HG03135 (cell line): ENCODE results near the gene EXOC3L4.
"Not testable (repeated sequence)": the region's sequence is repeated elsewhere in the genome, so short reads cannot be mapped to it uniquely, and the experiment has no call there.

ENCODE experiments used
- ATAC-seq: cut with Tn5 transposase; IDR thresholded peaks from one replicate; pipeline ENCODE4 v1.9.1; 2021; ENCODE audit warnings: mild to moderate bottlenecking, moderate library complexity; ENCODE audit not compliant: unreplicated experiment

The EXOC3L4 gene

GRCh38 chr14:103094406-103095209 lies at the start of gene EXOC3L4:
Gene EXOC3L4, plus strand, starts transcription at chr14:103094725. Its CDS starts 5,495 bp downstream, at chr14:103100220.
- ATAC-seq, result no peak

- no peak for ATAC-seq
Observed at GRCh38 chr14:103045371-103045869, 49.1 kb upstream of the EXOC3L4 start.

- ATAC-seq, result not testable (repeated sequence)
Observed at GRCh38 chr14:103047453-103047852, 47.1 kb upstream of the EXOC3L4 start.

GRCh38 chr14:103050935-103051334 lies 43.6 kb upstream of the EXOC3L4 start:
- ATAC-seq, result no peak

DNA sequence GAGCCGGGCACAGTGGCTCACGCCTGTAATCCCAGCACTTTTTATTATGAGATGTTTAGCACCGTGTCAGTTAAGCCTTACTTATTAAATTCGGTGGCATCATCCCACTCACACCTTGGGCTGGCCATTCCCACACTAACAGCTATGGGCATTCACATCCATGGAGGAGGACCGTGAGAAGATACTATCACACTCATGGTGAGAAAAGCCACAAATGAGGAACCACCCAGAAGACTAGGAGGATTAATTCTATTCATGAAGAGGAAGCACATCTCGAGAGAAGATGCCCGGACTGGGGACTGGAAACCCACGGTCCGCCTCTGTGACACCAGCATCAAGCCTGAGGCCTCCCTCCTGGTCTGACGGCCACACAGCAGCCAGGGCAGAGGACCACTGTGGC lies 42.1 kb upstream of the EXOC3L4 start:
- no peak for ATAC-seq

DNA sequence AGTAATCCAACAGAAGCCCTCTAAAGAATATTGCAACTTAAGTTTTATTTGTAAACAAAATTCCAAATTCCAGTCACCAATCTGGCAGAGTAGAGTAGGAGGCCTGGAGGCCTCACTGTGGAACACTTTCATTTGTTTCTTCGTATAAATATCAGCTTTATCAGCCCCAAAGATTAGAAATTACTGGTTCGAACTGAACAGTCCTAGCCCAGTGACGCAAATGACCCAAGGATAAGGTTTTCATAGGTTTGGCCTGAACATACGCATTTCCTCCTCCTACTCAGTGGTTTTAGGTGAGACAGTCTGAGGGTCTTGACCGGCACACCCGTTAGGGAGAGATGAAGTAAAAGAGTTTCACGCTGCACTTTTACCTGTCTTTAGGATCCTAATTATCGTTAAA lies 38.8 kb upstream of the EXOC3L4 start:
- no peak for ATAC-seq

GRCh38 chr14:103056322-103057027 lies 38.0 kb upstream of the EXOC3L4 start:
- ATAC-seq, result no peak

GRCh38 chr14:103057028-103057371 lies 37.5 kb upstream of the EXOC3L4 start:
- ATAC-seq, result peak; percentile 17

DNA sequence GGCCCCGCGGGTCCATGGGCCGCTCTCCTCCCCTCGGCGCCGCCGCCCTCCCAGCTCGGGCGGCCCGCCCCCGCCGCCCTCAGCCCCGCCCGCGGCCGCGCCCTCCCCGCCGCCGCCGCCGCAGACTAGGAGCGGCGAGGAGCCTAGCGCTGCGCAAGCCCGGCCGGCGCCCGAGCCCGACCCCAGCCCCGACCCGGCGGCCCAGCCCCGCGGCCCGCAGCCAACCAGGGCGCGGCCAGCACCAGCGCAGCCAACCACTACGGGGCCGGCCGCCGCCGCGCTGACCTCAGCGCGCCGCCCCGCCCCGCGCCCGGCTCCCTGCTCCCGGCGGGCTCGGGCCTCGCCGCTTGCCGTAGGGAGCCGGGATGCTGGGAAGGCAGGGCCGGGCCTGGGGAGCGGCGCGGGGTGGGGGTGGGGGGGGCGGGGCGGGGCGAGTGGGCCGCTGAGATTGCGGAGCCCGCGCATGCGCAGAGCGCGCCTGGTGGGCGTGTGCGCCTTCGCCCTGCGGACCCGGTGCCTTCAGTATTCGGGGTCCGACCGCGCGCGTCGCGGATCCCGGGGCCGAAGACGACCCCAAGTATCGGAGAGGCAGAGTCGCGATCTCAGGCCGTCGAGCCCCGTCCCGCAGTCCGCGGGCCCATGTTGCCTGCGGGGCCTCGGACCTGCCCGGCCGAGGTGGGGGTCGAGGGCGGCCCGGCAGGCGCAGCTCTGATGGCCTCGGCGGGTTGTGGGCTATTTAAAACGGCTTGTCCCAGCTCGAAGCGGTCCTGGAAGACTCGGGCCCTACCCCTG lies 37.0 kb upstream of the EXOC3L4 start, which contains the start of gene CDC42BPB:
Gene CDC42BPB, minus strand, starts transcription at position 178 of the 792 bp plus-strand sequence. CDS start 376 bp downstream, outside the sequence.
- peak; percentile 58 for ATAC-seq

DNA sequence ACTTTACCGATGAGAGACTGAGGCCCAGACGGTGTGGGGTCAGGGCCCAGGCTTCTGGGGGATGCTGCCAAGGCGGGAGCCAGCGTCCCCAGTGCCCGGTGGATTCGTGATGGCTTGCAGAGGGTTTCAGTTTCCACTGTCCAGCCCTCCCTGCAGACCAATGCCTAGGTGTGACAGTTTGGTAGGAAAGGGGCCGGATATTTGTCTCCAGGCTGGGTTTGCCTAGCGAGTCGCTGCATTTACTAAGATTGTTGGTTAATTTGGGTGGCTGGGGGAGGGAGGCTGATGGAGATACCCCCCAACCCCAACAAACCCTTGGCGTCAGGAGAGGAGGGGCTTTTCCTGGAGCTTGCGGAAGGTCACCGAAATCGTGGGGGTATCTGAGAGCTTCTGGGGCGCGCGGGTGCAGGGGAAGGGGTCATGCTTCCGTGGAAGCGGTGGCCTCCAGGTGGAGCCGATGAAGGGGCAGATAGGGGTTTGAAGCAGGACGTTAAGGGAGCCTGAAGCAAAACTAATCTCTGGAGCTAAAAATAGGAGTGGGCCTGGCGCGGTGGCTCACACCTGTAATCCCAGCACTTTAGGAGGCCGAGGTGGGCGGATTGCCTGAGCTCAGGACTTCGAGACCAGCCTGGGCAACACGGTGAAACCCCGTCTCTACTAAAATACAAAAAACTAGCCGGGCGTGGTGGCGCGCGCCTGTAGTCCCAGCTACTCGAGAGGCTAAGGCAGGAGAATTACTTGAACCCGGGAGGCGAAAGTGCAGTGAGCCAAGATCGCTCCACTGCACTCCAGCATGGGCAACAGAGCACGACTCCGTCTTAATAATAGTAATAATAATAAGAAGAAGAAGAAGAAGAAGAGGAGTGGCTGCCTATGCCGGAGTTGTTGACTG lies 36.1 kb upstream of the EXOC3L4 start:
- ATAC-seq, result no peak

DNA sequence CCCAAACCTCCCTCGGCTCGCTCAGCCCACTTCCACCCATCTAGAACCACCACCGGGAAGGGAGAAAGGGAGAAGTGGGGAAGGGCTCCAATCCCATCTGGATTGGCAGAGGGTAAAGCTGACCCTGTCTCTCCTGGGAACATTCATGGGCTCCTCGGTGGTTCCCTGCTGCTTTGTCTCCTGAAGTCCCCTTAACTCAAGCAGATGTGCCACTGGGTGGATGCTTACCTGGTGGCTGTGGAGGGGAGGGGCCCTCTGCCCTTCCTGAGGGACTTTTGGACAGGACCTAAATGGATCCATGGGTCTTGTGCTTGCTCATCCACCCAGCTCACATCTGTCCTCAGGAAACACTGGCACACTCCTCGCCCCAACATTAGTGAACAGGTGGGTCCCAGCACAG lies 35.0 kb upstream of the EXOC3L4 start:
- no peak for ATAC-seq

DNA sequence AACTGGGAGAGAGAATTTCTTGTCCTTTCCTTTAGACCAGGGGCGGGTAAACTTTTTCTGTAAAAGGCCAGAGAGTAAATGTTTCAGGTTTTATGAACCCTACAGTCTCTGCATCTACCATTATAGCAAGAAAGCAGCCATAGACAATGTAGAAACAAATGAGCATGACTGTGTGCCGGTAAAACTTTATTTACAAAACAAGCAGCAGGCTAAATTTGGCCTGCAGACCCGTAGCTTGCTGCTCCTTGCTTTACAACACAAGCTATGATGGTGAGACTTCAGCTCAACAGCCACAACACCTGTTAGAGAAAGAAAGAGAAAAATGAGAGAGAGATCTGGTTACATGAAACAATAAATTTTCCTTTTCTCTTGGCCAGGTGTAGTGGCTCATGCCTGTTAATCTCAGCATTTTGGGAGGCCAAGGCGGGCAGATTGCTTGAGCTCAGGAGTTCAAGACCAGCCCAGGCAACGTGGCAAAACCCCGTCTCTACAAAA lies 33.0 kb upstream of the EXOC3L4 start:
- ATAC-seq, result no peak

- no peak for ATAC-seq
Observed at GRCh38 chr14:103064436-103064835, 30.1 kb upstream of the EXOC3L4 start.

DNA sequence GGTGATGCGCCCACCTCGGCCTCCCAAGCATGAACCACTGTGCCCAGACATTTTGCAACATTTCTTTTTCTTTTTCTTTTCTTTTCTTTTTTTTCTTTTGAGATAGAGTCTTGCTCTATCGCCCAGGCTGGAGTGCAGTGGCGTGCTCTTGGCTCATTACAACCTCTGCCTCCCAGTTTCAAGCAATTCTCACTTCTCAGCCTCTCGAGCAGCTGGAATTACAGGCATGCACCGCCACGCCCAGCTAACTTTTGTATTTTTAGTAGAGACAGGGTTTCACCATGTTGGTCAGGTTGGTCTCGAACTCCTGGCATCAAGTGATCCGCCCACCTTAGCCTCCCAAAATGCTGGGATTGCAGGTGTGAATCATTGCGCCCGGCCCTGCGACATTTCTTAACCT lies 29.5 kb upstream of the EXOC3L4 start:
- ATAC-seq, result no peak

- no peak for ATAC-seq
Observed at GRCh38 chr14:103065861-103066260, 28.7 kb upstream of the EXOC3L4 start.

- no peak for ATAC-seq
Observed at GRCh38 chr14:103066399-103066798, 28.1 kb upstream of the EXOC3L4 start.

- no peak for ATAC-seq
Observed at GRCh38 chr14:103067231-103067954, 27.1 kb upstream of the EXOC3L4 start.

DNA sequence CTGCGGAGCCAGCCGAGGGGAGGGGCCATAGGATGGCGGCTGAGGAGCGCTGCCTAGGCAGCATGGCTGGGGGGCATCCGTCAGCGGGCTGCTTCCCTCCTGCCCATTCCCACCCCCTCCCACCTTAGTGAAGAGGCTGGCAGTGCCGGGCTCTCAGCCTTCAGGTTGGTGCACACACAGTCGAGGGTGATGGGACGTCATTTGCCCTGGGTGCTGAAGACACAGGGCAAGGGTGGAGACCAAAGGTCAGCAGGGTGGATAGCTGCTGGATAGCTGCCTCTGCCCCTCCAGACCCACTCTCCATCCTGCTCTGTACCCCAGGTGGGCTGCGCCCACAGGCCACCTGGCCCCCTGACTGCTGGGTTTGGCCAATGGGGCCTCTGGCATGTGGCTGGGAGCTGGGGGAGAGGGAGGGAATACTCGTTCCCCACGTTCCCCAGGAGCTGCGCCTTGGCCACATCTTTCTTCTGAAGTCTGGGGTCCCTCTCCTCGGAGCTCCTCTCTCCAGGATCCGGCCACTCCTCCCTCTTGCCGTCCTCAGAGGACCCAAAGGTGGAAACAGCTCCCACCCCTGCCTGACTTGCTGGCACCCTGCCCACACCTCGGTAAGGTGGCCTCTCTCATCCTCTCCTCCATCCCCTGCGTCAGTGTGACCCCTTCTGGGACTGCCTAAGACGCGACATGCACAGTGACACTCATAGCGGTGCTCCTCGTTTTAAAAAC lies 26.0 kb upstream of the EXOC3L4 start:
- no peak for ATAC-seq
